Activated CD4-positive, alpha-beta T cell treated with anti-CD3 and anti-CD28 coated beads, Interleukin-2, Interleukin-6, amounts not matched to agents 100 ng/mL and 50 ng/mL, durations not matched to agents 16 hours and 8 hours (primary cell): Measurements from ENCODE around the gene PNMA1.
A peak's percentile ranks its signal among the peaks of the same experiment; 100 is the strongest.

Source experiments
- DNase-seq: peaks from one replicate; pipeline ENCODE4 v3.0.0-alpha.2; 2020

The PNMA1 gene

DNA sequence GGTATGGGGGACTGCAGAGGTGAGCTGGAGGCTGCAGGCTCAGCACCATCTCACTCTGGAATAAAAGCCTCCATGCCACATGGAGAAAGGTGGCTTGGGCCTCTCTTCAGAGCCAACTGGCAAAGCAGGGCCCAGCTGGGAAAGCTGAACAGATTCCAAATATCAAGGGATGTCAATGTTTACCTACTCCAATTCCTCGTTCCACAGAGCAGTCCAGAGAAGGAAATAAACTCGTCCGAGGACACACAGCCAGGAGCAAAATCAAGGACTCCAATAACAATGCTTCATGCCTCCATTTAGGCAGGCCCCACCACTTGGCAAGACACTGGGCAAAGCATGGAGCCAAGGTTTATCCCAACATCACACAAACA, 36.3 kb upstream of the PNMA1 start:
- DNase-seq, result no peak

- no peak for DNase-seq
Observed at GRCh38 chr14:73749706-73750530, 35.7 kb upstream of the PNMA1 start.

GRCh38 chr14:73748858-73749357, 34.7 kb upstream of the PNMA1 start:
- DNase-seq, result no peak

DNA sequence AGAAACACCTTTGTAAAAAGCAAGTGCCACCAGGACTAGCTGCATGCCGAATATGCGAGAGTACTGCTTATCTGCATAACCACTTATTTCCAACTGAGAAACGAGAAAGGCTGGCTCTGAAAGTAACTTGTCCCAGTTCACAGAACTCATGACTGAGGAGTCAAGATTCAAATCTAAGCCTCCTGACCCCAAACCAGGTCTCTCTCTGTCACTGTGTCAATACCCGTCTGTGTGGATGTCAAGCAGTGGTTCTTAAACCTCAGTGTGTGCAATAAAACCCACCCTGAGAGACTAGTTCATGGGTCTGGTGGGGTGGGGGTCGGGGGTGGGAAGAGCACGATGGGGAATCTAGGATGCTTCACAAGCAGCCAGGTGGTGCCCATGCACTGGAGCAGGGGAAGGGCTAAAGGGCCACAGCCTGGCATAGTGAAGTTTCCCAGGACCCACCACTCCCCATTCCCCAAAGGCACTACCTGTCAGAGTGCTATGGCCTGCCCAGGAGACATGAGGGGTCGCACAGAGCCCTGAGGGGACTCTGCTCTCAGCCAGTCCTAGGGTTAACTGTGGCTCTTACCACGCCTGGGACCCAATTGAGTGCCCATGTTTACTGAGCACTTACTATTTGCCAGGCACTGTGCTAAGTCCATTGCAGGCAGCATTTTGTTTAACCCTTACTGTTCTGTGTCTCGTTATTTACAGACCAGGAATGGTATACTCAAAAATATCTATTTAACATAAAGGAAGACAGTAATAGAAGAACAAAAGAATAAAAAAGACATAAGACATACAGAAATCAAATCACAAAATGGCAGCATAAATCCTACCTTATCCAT, 33.4 kb upstream of the PNMA1 start:
- no peak for DNase-seq

- DNase-seq, result no peak
Observed at GRCh38 chr14:73746520-73747378, 32.6 kb upstream of the PNMA1 start.

- DNase-seq, result no peak
Observed at GRCh38 chr14:73745571-73746519, 31.7 kb upstream of the PNMA1 start.

- peak; percentile 32 for DNase-seq
Observed at GRCh38 chr14:73744874-73745529, 30.8 kb upstream of the PNMA1 start.

- no peak for DNase-seq
Observed at GRCh38 chr14:73744175-73744867, 30.1 kb upstream of the PNMA1 start.

GRCh38 chr14:73743431-73743931, 29.3 kb upstream of the PNMA1 start:
- peak; percentile 85 for DNase-seq

- DNase-seq, result peak; percentile 37
Observed at GRCh38 chr14:73742520-73743238, 28.5 kb upstream of the PNMA1 start.

- peak; percentile 74 for DNase-seq
Observed at GRCh38 chr14:73741876-73742519, 27.8 kb upstream of the PNMA1 start.

DNA sequence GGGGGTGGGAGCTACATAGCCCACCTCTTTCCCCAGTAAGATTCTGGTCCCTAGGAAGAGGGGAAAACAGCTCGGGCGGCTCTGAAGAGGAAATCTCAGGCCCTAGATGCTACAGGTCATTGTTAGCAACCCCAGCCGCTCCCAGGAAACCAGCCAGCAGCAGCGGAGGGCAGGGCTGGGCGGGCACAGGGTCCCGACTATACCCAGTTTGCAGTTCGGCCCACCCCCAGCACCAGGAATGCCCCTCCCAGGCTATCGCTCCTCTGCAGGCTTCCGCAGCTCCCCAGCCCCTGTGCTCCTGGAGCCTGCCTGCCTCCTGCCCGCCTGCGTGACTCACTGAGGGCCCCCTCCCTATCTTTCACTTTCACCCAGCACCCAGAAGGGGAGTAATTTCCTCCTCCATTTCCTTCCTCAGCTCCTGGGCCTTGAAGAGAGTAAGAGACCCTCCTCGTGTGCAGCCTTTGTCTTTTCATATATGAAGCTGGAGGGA, 27.2 kb upstream of the PNMA1 start:
- peak; percentile 92 for DNase-seq

- no peak for DNase-seq
Observed at GRCh38 chr14:73740618-73741326, 26.6 kb upstream of the PNMA1 start.

GRCh38 chr14:73739899-73740617, 25.9 kb upstream of the PNMA1 start:
- no peak for DNase-seq

- no peak for DNase-seq
Observed at GRCh38 chr14:73739174-73739898, 25.2 kb upstream of the PNMA1 start.

- no peak for DNase-seq
Observed at GRCh38 chr14:73738518-73739173, 24.5 kb upstream of the PNMA1 start.
